ENCODE data around the gene EGFR.

- TF ChIP-seq CTCF (IDR thresholded peaks at IDR 0.05; ENCODE audit: low read depth, low read length) = no peak
- no peak for TF ChIP-seq EZH2phosphoT487 (IDR thresholded peaks at IDR 0.05; ENCODE audit: low read depth)
These were observed 56.7 kb downstream of the EGFR start for GRCh38 chr7:55075464-55076021.
